ENCODE data around the gene BEND2. TPM values are rescaled to one million over a fixed set of nuclear protein-coding genes. Genes with fewer than 3 reads are reported as not detected.
A peak's percentile ranks its signal among the peaks of the same experiment; 100 is the strongest.

Gene BEND2
- total and polyA plus RNA-seq, 2 of the 13 experiments (the other 11 are each of a cell fraction or from before 2014, with no cell fraction given): not detected

DNA sequence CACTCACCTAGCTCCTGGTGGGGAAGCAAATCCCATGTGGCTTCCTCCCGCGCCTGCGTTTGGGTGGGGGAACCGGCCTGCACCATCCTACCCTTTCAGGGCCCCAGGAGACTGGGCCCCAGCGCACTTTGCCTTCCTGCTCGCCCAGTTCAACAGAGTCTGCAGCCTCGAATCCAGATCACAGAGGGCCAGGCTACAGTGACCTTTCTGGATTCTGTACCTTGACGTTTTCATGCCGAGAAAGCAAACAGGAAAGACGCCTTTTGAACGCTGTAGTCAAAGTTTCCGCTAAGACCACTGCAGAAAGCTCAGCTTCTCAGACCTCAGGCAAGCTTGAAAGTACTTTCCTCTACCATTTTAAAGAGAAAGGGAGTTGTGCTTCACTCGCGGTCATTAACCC is 7.4 kb upstream of the BEND2 start:
- Histone ChIP-seq H3K4me2 (ENCODE audit: low read depth, low read length) (peak overlapping the region; percentile 6; the same call in 1 of the 2 replicates), H3K4me1 (ENCODE audit: insufficient read depth, low read length) (peaks cover 7% of the 10 kb centered on the region), H3K9me3 (ENCODE audit: low read length) (no peaks in the 10 kb centered on the region), H2AFZ (ENCODE audit: low read length) (no peak overlapping the region), H3K79me2 (ENCODE audit: insufficient read depth, low read length) (no peaks in the 10 kb centered on the region), H4K20me1 (ENCODE audit: insufficient read depth, low read length) (no peaks in the 10 kb centered on the region), H3K27me3 (ENCODE audit: control insufficient read depth in 1 of 2, insufficient read depth in 2 of 2, low read length in 2 of 2) (no peaks in the 10 kb centered on the region), H3K36me3 (replicated peaks in 1 of 2; ENCODE audit: control insufficient read depth in 1 of 2, insufficient read depth in 2 of 2, low read length in 2 of 2) (no peaks in the 10 kb centered on the region), H3K4me3 (replicated peaks in 1 of 3; ENCODE audit: insufficient read depth in 1 of 3, low read depth in 2 of 3, low read length in 3 of 3) (no peak overlapping the region; a peak in 1 of 6 replicates), H3K9ac (ENCODE audit: insufficient read depth, low read depth, low read length) (no peak overlapping the region), H3K27ac (ENCODE audit: extremely low read length, insufficient read depth, low read length) (no peak overlapping the region)
- ChIA-PET CTCF (ENCODE audit: low intra/inter-chr PET ratio, low total read pairs) (no interaction called here), POLR2A (no interaction called here)
- no TSS peak for BruUV-seq (replicated peaks)
- TF ChIP-seq, protein P1, sequence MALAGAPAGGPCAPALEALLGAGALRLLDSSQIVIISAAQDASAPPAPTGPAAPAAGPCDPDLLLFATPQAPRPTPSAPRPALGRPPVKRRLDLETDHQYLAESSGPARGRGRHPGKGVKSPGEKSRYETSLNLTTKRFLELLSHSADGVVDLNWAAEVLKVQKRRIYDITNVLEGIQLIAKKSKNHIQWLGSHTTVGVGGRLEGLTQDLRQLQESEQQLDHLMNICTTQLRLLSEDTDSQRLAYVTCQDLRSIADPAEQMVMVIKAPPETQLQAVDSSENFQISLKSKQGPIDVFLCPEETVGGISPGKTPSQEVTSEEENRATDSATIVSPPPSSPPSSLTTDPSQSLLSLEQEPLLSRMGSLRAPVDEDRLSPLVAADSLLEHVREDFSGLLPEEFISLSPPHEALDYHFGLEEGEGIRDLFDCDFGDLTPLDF (CRISPR knock-in tag; IDR thresholded peaks at IDR 0.05): no peak
- TF ChIP-seq ZNF264 (CRISPR knock-in tag; IDR thresholded peaks at IDR 0.05): peak; percentile 95
- TF ChIP-seq, protein P2, sequence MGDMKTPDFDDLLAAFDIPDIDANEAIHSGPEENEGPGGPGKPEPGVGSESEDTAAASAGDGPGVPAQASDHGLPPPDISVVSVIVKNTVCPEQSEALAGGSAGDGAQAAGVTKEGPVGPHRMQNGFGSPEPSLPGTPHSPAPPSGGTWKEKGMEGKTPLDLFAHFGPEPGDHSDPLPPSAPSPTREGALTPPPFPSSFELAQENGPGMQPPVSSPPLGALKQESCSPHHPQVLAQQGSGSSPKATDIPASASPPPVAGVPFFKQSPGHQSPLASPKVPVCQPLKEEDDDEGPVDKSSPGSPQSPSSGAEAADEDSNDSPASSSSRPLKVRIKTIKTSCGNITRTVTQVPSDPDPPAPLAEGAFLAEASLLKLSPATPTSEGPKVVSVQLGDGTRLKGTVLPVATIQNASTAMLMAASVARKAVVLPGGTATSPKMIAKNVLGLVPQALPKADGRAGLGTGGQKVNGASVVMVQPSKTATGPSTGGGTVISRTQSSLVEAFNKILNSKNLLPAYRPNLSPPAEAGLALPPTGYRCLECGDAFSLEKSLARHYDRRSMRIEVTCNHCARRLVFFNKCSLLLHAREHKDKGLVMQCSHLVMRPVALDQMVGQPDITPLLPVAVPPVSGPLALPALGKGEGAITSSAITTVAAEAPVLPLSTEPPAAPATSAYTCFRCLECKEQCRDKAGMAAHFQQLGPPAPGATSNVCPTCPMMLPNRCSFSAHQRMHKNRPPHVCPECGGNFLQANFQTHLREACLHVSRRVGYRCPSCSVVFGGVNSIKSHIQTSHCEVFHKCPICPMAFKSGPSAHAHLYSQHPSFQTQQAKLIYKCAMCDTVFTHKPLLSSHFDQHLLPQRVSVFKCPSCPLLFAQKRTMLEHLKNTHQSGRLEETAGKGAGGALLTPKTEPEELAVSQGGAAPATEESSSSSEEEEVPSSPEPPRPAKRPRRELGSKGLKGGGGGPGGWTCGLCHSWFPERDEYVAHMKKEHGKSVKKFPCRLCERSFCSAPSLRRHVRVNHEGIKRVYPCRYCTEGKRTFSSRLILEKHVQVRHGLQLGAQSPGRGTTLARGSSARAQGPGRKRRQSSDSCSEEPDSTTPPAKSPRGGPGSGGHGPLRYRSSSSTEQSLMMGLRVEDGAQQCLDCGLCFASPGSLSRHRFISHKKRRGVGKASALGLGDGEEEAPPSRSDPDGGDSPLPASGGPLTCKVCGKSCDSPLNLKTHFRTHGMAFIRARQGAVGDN (CRISPR knock-in tag; IDR thresholded peaks at IDR 0.05): peak; percentile 12; the same call in 1 of the 2 replicates
- no peak for TF ChIP-seq ZFAT (CRISPR knock-in tag; conservative IDR thresholded peaks at IDR 0.05)
- TF ChIP-seq GPN1 (CRISPR knock-in tag; IDR thresholded peaks at IDR 0.05; ENCODE audit: borderline replicate concordance): no peak
- no peak for TF ChIP-seq SRSF9 (IDR thresholded peaks at IDR 0.05; ENCODE audit: borderline replicate concordance, insufficient read depth, low read depth, low read length, poor library complexity, severe bottlenecking)
- TF ChIP-seq SOX5 (CRISPR knock-in tag; IDR thresholded peaks at IDR 0.05; ENCODE audit: borderline replicate concordance): no peak
- intact Hi-C loops (cut with micrococcal nuclease; ENCODE audit: unreplicated experiment): no loop called here
- WGBS (ENCODE audit: low lambda C conversion rate): no CpG with 5 or more reads among the region's 14 CpGs
- ATAC-seq: peak; percentile 63
- no peak for FAIRE-seq
- no peak for DNase-seq (ENCODE audit: low spot score)
- in situ Hi-C loops (cut with HindIII; ENCODE audit: extremely low pct_ligation_motif_present, low pct_unique_long_range_greater_than_20kb): no loop called here
